Embryonic facial prominence (tissue), 1 donor: Measurements from ENCODE around the gene INO80.
"Not testable (repeated sequence)": the region's sequence is repeated elsewhere in the genome, so short reads cannot be mapped to it uniquely, and the experiment has no call there.

ENCODE experiments used
- DNase-seq: peaks from one replicate; pipeline ENCODE4 v3.0.0-alpha.2; 2016; ENCODE audit errors: extremely low spot score

INO80 gene

DNA sequence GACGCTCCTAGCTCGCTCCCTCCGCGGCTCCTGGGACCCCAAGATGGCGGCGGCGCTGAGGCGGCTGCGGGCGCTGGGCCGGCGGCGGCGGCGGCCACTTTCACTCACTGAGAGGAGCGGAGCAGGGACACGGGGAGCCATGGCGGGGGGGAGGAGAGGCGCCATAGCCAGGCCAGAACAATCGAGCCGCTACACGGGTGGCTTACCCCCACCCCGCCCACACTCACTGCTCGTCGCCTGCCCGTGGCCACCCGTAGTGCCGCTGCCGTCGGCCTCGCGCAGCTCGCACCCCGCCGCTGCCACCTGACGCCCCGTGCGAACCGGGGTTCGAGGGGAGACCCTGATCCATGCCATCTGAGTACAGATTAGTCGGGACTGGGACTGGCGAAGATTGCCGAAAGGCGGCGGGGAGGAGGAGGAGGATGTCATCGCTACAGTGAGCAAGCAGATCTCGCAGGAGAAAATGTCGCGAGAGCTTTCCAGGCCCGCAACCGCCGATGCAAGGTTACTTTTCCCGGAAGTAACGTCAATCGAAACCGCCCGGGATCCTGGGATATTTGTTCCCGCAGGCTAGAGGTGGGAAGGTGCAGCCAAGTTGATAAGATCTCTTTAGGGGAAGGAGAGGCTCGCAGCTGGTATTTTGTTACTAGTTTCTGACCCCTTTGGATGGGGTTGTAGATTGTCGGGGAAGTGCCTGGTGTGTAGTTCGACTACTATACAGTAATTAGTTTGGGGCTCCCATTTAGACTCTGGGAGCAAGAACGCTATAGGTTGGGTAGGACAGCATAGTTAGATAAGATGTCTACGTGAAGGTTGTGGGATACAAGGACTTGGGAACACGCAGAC is at the start of gene INO80:
Gene INO80 (minus strand): TSS at position 165 of the 846 bp plus-strand sequence. CDS start 19,970 bp downstream, outside the sequence.
- DNase-seq, result peak; percentile 96

GRCh38 chr15:41161736-41162135 is 45.7 kb upstream of the INO80 start:
- no peak for DNase-seq

- no peak for DNase-seq
Measured at GRCh38 chr15:41161336-41161735, 45.3 kb upstream of the INO80 start.

- no peak for DNase-seq
Measured at GRCh38 chr15:41160639-41161315, 44.7 kb upstream of the INO80 start.

GRCh38 chr15:41154412-41154811 is 38.3 kb upstream of the INO80 start:
- DNase-seq, result no peak

DNA sequence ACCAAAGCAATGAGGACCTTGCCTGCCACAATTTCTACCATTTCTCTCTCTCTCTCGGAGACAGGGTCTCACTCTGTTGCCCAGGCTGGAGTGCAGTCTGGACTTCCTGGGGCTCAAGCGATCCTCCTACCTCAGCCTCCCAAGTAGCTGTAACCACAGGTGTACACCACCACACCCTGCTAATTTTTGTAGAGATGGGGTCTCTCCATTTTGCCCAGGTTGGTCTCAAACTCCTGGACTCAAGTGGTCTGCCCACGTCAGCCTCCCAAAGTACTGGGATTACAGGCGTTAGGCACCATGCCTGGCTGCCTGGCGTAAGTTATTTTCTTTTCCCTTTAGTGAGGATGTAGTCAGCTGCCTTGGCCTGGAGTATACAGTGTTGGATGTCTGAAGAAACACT is 37.7 kb upstream of the INO80 start:
- no peak for DNase-seq

GRCh38 chr15:41151451-41152005 is 35.4 kb upstream of the INO80 start:
- DNase-seq, result no peak

- DNase-seq, result no peak
Measured at GRCh38 chr15:41150279-41150678, 34.2 kb upstream of the INO80 start.

DNA sequence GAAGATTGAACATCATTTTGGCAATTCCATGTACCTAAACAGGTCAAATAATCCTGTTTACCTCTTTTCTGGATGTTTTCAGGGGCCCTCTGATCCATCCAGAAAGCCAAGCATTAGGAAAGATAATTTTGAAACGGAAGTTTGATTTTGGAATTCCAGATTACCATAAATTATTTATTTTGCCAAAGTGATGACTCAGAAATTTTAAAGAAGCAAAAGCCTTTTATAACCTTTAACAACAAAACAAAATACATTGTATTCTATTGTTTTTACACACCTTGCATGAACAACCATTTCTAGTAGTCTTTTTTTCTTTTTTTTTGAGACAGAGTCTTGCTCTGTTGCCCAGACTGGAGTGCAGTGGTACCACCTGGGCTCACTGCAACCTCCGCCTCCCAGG is 32.0 kb upstream of the INO80 start:
- DNase-seq, result no peak

DNA sequence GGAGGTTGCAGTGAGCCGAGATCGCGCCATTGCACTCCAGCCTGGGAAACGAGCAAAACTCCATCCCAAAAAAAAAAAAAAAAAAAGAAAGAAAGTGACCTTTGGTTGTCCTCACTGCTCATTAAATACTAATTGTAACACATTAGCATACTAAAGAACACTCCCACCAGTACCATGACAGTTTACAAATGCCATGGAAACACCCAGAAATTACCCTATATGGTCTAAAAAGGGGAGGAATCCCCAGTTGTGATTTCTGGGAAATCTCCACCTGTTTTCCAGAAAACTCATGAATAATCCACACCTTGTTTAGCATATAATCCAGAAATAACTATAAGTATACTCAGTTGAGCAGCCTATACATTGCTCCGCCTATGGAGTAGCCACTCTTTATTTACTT is 23.5 kb upstream of the INO80 start:
- no peak for DNase-seq

DNA sequence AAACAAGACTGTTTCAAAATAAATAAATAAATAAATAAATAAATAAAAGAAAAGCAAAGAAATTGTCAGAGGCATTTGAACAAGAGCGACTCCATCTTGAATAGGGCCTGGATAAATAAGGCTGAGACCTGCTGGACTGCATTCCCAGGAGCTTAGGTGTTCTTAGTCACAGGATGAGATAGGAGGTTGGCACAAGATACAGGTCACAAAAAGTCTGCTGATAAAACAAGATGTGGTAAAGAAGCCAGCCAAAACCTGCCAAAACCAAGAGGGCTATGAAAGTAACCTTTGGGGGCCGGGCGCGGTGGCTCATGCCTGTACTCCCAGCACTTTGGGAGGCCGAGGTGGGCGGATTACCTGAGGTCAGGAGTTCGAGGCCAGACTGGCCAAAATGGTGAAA is 23.0 kb upstream of the INO80 start:
- DNase-seq, result not testable (repeated sequence)

- DNase-seq, result not testable (repeated sequence)
Measured at GRCh38 chr15:41135580-41135979, 19.5 kb upstream of the INO80 start.

- DNase-seq, result no peak
Measured at GRCh38 chr15:41133454-41133853, 17.4 kb upstream of the INO80 start.

DNA sequence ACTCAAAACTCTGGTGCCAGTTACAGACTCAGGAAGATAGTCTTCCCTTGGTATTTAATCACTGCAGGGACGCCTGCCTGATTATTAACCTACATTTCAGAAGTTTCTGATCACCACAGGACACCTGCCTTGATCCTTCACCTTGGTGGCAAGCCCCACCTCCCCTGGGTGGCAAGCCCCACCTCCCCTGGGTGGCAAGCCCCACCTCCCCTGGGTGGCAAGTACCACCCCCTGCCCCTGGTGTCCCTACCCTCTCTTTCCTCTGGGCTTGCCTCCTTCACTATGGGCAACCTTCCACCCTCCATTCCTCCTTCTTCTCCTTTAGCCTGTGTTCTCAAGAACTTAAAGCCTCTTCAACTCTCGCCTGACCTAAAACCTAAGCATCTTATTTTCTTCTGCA is 16.0 kb upstream of the INO80 start:
- DNase-seq, result not testable (repeated sequence)

DNA sequence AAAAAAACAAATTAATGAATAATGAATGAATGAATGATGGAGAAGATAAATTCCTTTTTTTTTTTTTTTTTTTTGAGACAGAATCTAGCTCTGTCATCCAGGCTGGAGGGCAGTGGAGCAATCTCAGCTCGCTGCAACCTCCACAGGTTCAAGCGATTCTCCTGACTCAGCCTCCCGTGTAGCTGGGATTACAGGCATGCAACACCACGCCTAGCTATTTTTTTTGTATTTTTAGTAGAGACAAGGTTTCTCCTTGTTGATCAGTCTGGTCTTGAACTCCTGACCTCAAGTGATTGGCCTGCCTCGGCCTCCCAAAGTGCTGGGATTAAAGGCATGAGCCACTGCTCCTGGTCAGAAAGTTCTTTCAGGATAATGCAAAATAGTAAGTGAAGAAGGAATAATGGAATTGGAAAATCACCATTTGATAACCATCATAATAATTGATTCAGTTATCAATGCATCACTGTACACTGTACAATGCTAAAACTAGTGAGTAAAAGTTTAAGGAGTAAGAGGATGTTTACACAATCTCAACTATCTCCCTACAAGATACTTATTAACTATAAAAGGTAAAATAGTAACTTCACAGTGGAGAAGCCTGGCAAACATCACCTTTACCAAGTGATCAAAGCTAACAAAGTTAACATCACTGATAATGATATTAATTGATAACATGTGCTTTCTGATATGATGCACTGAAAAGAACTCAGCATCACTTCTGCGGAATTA is 12.3 kb upstream of the INO80 start:
- DNase-seq, result no peak

DNA sequence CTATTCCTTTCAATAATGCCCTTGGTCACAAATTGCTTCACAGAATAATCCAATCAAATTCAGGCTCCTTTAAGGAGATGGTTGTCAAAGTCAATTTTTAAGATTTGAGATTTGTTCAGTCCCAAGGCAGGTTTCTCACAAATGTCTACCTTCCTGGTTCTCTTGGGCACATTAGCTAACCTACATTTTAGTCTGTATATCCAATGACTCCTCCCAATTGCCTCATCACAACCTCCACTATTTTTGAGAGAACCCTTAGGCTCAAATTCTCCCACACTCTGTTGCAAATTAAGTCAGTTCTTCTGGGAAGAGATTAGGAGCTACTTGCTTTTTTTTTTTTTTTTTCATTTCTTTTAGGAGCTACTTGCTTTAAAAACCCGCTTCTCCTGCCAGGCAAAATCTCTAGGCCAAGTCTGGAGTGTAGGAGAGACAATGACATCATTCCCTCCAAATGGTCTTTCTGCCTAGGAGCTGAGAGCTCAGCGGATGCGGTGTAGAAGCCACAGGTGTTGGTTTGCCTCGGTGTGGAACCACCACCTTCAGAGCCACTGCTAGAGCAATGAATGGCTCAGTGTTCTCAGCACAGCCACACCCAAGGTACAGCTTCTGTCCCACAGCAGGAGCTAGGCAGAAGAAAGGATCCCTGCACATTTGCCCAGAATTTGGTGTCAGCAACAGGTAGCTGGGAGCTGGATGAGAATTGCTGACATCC is 10.0 kb upstream of the INO80 start:
- no peak for DNase-seq

- DNase-seq, result no peak
Measured at GRCh38 chr15:41125063-41125669, 9.1 kb upstream of the INO80 start.

GRCh38 chr15:41124058-41124457 is 8.0 kb upstream of the INO80 start:
- DNase-seq, result no peak

GRCh38 chr15:41122849-41123248 is 6.8 kb upstream of the INO80 start:
- no peak for DNase-seq

DNA sequence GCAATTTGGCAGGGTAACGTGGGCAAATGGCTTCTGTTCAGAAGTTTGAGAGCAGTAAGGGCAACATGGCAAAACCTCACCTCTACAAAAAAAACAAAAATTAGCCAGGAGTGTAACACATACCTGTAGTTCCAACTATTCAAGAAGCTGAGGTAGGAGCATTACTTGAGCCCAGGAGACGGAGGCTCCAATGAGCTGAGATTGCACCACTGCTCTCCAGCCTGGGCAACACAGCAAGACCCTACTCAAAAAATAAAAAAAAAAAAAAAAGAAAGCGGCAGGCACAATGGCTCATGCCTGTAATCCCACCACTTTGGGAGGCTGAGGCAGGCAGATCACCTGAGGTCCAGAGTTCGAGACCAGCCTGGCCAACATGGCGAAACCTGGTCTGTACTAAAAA is 5.9 kb upstream of the INO80 start:
- DNase-seq, result no peak

- no peak for DNase-seq
Measured at GRCh38 chr15:41116962-41117252, 827 bp upstream of the INO80 start.
